GF-D8 (cell line): Measurements from ENCODE around the gene ESPL1.
"Not testable (repeated sequence)": the region's sequence is repeated elsewhere in the genome, so short reads cannot be mapped to it uniquely, and the experiment has no call there.

ENCODE experiments used
- DNase-seq: peaks from one replicate; lab custom pipeline; 2025; lab: John Stamatoyannopoulos, UW

ESPL1 gene

DNA sequence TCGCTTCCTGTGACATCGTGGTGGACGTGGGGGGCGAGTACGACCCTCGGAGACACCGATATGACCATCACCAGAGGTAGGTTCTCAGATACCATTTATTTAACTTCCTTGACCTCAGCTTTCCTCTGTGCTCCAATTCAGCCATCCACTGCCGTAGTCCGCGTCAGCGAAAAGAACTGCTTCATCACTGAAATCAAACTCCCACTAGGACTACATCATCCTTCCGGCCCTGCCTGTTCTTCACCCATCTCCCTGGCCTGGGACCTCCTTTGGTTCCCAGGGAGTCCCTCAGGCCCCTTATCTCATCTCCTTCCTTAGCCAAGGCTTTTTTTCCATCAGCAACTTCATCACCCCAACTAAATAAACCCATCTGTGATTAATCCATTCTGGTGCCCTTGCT is 32.1 kb downstream of the ESPL1 start:
- DNase-seq, result no peak

DNA sequence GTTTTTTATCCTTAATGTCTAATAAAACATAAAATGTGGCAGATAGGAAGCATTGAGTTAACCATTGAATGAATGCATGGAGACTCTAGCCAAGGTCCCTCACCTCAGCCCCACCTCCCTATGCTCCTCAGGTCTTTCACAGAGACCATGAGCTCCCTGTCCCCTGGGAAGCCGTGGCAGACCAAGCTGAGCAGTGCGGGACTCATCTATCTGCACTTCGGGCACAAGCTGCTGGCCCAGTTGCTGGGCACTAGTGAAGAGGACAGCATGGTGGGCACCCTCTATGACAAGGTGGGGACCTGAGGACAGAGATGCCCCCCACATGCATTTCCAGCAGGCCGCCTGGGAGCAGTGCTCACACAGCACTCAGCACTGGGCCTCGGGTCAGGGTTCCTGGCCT is 34.8 kb downstream of the ESPL1 start:
- DNase-seq, result no peak

DNA sequence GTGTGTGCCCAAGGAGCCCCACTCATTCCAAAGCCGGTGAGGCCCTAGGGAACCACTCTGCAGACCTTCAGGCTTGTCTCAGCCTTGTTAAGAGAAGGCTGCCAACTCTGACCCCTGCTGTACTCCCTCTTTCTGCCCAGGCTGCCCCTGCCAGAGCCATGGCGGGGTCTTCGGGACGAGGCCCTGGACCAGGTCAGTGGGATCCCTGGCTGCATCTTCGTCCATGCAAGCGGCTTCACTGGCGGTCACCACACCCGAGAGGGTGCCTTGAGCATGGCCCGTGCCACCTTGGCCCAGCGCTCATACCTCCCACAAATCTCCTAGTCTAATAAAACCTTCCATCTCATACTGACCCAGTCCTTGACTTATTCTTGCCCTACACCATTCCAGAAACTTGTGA is 38.7 kb downstream of the ESPL1 start:
- no peak for DNase-seq

DNA sequence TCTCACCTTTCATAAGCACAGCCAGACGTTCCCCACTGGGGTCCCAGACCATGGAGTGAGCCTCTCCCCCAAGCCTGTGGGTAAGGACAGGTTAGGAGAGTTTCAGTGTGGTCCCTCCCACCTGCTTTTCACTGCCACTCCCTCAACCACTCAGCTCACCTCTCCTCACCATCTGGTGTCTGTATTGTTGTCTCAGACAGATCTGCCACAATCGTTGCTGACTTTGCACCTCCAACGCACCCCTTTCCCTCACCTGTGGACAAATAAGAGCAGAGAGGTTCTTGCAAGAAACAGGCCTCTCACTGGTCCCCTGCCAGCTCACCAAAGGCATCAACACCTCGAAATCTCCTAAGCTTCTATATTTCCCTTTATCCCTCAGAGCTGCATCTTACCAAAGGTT is 40.2 kb downstream of the ESPL1 start:
- DNase-seq, result no peak

DNA sequence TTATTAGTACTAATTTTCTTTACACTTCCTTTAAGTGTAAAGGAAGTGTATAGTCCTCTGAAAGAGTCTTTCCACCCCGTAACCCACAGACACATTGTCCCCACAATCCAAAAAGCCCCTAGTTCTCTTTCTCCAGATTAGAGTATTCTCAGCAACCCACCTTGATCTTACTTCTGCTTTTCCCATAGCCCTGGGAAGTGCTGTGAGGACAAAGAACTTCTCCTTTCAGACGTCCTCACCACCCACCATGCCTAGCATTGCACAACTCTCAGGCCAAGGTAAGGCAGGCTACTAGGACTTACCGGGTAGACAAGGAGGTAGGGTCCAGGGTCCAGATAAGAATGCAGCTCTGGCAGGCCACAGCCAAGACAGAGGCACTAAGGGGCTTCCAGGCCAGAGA is 45.9 kb downstream of the ESPL1 start:
- DNase-seq, result peak; percentile 12

DNA sequence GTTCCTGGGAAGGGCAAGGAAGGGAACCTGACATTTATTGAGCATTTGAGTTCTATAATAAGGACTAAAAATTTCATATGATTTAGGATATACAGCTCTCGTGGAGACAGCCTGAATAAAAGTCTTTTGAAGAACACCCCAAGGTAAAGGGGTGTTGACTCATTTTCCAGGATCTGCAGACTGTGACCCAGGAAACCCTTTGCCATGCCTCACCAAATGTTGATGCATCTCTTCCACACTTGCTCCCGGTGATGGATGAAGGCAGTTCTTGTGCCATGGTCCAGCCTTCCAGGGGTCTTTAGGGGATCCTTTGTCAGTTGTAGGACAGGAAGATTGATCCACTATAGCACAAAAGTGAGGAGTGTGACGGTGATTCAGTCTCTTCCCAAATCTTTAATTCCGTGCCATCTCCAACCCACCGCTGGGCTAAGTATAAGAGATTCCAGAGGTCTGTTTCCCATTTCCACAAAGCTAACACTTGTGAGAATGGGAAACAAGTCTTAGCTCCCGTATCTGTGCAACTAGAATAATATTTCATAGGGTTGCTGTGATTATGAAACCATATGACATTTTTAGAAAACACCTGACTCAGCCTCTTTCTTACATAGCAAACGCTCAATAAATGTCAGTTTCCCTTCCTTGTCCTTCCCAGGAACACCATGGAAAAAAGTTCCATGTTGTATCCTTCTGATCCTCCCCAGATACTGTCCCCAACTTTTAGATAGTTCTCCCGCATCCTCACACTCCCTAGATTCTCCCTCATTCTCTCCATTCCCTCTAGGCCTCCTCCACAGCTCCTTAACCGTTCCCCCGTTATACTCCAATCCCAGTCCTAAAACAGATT is 52.5 kb downstream of the ESPL1 start:
- DNase-seq, result no peak

DNA sequence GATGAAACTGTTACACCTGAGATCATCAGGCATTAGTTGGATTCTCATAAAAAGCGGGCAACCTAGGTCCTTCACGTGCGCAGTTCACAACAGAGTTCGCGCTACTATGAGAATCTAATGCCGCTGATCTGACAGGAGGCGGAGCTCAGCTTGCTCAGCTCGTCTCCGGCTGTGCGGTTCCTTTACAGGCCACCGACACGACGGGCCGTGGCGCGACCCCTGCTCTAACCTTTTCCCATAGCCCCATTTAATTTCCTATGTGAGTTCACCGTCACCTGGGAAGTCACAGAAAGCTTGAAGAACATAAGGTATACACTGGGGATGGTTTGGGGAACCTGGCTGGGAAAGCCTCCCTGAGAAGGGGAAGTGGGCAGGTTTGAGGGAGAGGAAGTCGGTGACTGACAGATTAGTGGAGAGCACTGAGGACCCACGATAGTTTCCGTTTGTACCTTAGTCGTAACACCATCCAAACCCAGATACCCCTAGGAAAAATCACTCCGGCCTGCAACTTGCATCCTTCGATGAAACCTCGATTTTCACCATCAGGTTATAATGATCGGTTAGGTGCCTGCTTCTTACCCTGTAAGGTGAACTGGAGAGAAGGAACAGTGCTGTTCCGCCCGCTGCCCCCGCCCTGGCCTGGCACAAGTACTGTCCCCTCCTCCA is 56.1 kb downstream of the ESPL1 start:
- DNase-seq, result peak; percentile 45

DNA sequence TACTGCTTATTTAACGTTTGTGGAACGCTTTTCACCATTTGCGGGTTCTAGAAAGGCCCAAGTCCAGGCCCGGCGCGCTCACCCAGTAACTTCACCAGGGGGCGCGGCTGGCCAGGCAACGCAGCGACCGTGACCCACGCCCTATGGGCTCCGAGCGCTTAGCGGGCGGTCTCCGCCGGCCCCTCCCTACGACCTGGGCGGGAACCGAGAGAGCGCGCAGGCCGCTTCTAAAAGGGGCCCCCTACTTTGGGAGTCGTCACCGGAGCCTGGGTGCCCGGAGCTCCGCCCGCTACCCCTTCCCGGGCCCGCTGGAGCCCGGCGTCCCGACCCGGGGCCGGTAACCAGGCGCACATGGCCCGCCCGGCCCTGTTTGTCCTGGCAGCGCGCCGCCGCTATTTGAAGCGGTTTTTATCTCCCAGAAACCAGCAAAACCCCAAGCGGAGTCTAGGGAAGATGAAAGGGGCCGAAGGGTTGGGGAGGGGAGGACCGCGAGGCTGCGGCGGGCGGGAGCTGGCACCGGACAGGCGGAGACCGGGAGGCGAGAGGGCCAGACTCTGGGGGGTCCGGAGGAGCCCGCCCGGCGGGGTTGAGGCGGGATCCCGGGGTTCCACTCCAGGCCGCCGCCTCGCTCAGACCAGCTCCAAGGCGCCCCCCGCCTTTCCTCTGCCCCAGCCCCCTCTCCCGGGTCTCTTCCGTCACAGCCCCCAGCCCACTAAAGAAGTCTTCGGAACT is 56.8 kb downstream of the ESPL1 start:
- DNase-seq, result peak; percentile 69

DNA sequence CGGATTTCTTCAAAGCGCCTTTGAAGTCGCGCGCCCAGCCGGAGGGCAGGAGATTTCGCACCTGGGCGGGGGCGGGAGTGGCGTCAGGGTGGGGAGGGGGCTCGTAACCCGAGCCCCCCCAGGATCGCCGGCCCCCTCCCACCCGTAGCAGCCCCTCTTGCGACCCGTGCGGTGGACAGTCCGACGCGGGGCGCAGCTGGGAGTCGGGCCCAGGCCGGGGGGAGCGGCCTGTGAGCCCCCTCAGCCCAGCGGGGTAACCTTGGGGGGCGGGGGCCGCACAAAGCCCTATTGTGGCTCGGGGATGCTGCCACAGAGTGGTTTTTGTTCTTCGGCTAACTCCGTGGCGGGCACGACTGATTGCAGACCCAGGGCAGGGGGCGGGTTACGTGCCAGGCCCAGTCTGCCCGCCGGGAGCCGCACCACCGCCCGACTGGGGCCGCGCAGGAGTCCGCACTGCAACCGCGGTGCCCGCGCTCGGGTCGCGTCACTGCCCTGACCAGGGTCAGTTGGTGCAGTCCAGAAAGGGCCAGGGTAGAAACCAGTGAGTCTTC is 57.5 kb downstream of the ESPL1 start:
- no peak for DNase-seq

- no peak for DNase-seq
These were observed 58.5 kb downstream of the ESPL1 start for GRCh38 chr12:53326460-53327185.

- DNase-seq, result no peak
These were observed 59.4 kb downstream of the ESPL1 start for GRCh38 chr12:53327435-53328042.

DNA sequence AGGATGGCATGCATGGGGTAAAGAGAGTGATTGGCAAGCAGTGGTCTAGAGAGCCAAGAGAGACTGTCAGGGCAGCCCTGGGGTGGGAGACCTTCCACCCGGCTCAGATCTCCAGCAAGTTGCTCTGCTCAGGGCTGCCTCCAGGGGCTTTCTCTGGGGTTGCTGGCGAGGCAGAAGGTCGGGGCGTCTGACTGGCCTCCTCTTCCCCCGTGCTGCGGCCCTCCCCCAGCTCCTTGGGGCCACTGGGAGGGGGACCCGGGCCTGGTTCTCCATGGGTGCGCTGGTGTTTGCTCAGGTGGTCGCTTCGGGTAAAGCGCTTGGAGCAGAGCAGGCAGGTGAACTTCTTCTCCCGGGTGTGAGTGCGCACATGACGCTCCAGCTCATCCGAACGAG is 59.9 kb downstream of the ESPL1 start:
- DNase-seq, result no peak

- DNase-seq, result no peak
These were observed 62.6 kb downstream of the ESPL1 start for GRCh38 chr12:53330671-53331070.

GRCh38 chr12:53332339-53332738 is 64.2 kb downstream of the ESPL1 start:
- not testable (repeated sequence) for DNase-seq

DNA sequence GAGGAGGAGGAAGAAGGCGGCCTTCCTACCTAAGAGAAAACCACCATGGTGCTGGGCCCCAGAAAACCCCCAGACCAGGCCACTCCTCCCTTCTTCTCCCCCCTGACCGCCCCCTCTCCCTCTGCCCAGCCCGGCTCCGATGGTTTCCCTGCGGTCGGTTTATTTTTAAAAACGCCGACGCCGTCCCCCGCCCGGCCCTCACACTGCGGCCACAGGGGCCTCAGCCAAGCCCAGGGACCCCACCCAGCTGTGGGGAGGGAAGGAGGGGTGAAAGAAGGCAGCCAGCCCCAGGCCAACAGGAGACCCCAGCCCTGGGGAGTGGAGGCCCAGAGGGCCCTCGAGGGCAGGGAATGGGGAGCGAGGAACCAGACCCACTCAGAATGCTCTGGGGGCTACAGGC is 64.6 kb downstream of the ESPL1 start:
- DNase-seq, result no peak

DNA sequence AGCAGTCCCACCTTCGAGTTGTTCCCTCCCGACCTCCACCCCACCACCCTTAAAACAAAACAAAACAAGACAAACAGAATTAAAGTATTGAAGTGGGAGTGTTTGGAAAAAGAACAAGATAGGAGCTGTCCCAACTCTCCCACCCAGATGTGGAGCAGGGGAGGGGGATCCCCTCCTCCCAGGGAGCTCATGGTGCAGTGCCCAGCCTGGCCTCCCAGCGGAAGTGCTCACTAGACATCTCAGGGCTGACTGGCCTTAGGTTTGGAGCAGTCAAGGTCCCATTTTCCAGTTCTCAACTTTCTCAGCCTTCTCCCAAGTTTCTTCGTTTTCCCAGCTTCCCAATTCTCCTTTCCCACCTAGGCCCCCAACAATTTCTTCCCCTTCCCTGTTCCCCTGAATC is 65.2 kb downstream of the ESPL1 start:
- no peak for DNase-seq

GRCh38 chr12:53333845-53334244 is 65.7 kb downstream of the ESPL1 start:
- DNase-seq, result no peak

DNA sequence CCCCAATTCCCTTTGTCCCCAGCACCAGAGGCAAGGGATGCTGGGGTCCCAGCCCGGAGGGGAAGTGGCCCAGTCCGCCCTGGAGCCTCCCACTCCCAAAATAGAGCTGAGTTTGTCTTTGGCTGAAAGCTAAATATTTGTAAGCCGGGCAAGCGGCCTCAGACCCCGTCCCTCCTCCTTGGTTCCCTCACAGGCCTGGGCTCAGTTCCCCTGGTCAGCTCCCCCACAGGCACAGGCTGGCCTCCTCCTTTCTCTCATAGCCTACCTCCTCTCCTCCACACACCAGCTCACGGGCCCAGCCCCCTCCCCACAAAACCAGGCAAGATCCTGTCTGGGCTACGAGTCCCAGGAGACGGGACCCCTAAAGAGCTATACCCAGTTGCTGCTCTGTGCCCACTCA is 66.7 kb downstream of the ESPL1 start:
- no peak for DNase-seq

DNA sequence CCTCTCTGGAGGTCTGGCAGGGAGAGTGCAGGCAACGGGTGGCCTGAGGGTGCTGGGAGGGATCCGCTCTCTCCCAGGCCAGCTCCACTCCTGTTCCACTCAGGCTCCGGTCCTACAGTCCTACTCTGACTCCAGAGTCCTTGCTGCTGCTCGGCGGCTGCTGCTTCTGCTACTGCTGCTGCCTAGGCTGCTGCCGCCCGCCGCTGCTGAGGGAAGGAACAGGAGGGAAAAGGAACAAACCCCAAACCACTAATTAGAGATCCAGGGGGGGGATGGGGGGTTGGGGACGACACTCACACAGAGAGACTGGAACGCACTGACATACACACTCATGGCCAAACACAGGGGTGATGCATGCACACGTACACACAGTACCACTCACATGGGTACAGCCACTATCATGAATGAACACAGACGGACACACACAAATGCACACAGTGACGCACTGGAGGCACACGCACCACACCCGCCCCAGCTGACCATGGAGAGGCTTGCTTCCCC is 68.1 kb downstream of the ESPL1 start, which contains the start of gene SP7:
Gene SP7, minus strand, starts transcription at position 174 of the 501 bp plus-strand sequence. CDS start 708 bp downstream, outside the sequence.
- DNase-seq, result no peak

- DNase-seq, result no peak
These were observed 69.9 kb downstream of the ESPL1 start for GRCh38 chr12:53338017-53338416.

GRCh38 chr12:53338916-53339315 is 70.8 kb downstream of the ESPL1 start:
- no peak for DNase-seq
